ENCODE measurements around the gene ZNF532.

Gene ZNF532

GRCh38 chr18:58983260-58984155 is 118.8 kb downstream of the ZNF532 start:
- FAIRE-seq = no peak

- FAIRE-seq = no peak
Observed at GRCh38 chr18:58988600-58988999, 123.9 kb downstream of the ZNF532 start.

- no peak for FAIRE-seq
Observed at GRCh38 chr18:58989184-58989759, 124.6 kb downstream of the ZNF532 start.

GRCh38 chr18:58990720-58991119 is 126.0 kb downstream of the ZNF532 start:
- no peak for FAIRE-seq

GRCh38 chr18:58991167-58991798 is 126.6 kb downstream of the ZNF532 start:
- FAIRE-seq = no peak

- FAIRE-seq = no peak
Observed at GRCh38 chr18:58992301-58993231, 127.9 kb downstream of the ZNF532 start.

- peak; percentile 66 for FAIRE-seq
Observed at GRCh38 chr18:58993260-58993659, 128.6 kb downstream of the ZNF532 start.

GRCh38 chr18:58995663-58996062 is 131.0 kb downstream of the ZNF532 start:
- no peak for FAIRE-seq

- FAIRE-seq = no peak
Observed at GRCh38 chr18:58996131-58996641, 131.5 kb downstream of the ZNF532 start.

GRCh38 chr18:58996696-58997095 is 132.0 kb downstream of the ZNF532 start:
- FAIRE-seq = no peak

- FAIRE-seq = peak; percentile 55
Observed at GRCh38 chr18:58997811-58998337, 133.2 kb downstream of the ZNF532 start.

GRCh38 chr18:58998401-58999203 is 133.9 kb downstream of the ZNF532 start:
- peak; percentile 93 for FAIRE-seq

GRCh38 chr18:59001166-59001565 is 136.5 kb downstream of the ZNF532 start:
- no peak for FAIRE-seq

GRCh38 chr18:59001721-59002120 is 137.0 kb downstream of the ZNF532 start:
- no peak for FAIRE-seq

GRCh38 chr18:59002974-59003594 is 138.4 kb downstream of the ZNF532 start:
- no peak for FAIRE-seq

GRCh38 chr18:59005262-59005661 is 140.6 kb downstream of the ZNF532 start:
- no peak for FAIRE-seq

- no peak for FAIRE-seq
Observed at GRCh38 chr18:59006461-59007067, 141.9 kb downstream of the ZNF532 start.

GRCh38 chr18:59008302-59008974 is 143.8 kb downstream of the ZNF532 start:
- FAIRE-seq = no peak

GRCh38 chr18:59009846-59010245 is 145.2 kb downstream of the ZNF532 start:
- no peak for FAIRE-seq

GRCh38 chr18:59011289-59011688 is 146.6 kb downstream of the ZNF532 start:
- no peak for FAIRE-seq

Measured in endometrium (tissue), 2 donors.